Bronchial epithelial cell (primary cell): ENCODE results near the gene TUBB1. TPM values are rescaled to one million over a fixed set of nuclear protein-coding genes. Genes with fewer than 3 reads are reported as not detected.
"Not testable (repeated sequence)": the region's sequence is repeated elsewhere in the genome, so short reads cannot be mapped to it uniquely, and the experiment has no call there.

ENCODE experiments used
- DNase-seq: peaks from one replicate; pipeline ENCODE4 v3.0.0-alpha.2; 2010; ENCODE audit warnings: low read depth
- FAIRE-seq: peaks from 2 replicates; lab custom pipeline; 2011; peaks lifted over from hg19 to GRCh38; lab: Jason Lieb, UNC
- H3K27me3 ChIP-seq: 2 replicates; pipeline ENCODE4 v1.5.1; 2011; ENCODE audit warnings: low read length; ENCODE audit not compliant: control insufficient read depth, insufficient read depth
- H3K36me3 ChIP-seq: 2 replicates; pipeline ENCODE4 v1.5.1; 2011; ENCODE audit warnings: low read length; ENCODE audit not compliant: control insufficient read depth, insufficient read depth
- H3K4me3 ChIP-seq: 2 replicates; pipeline ENCODE4 v1.5.1; 2011; ENCODE audit warnings: mild to moderate bottlenecking, low read depth, low read length, control low read depth
- total RNA-seq: library from RNA; depleted of rRNA; stranded (reverse); fragments of >200 nt; gene quantifications from 2 replicates; pipeline ENCODE4 v1.2.1, GENCODE V29; 2014
- TF ChIP-seq, protein P1 (sequence below): IDR thresholded peaks from 2 replicates; pipeline ENCODE4 v1.5.1; 2011; ENCODE audit warnings: mild to moderate bottlenecking, moderate library complexity, low read length, control low read depth, inconsistent platforms; ENCODE audit not compliant: insufficient read depth, severe bottlenecking

TUBB1 gene
- total RNA-seq, 1 donor from 2014 or later, result not detected

- TF ChIP-seq, protein P1, sequence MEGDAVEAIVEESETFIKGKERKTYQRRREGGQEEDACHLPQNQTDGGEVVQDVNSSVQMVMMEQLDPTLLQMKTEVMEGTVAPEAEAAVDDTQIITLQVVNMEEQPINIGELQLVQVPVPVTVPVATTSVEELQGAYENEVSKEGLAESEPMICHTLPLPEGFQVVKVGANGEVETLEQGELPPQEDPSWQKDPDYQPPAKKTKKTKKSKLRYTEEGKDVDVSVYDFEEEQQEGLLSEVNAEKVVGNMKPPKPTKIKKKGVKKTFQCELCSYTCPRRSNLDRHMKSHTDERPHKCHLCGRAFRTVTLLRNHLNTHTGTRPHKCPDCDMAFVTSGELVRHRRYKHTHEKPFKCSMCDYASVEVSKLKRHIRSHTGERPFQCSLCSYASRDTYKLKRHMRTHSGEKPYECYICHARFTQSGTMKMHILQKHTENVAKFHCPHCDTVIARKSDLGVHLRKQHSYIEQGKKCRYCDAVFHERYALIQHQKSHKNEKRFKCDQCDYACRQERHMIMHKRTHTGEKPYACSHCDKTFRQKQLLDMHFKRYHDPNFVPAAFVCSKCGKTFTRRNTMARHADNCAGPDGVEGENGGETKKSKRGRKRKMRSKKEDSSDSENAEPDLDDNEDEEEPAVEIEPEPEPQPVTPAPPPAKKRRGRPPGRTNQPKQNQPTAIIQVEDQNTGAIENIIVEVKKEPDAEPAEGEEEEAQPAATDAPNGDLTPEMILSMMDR, result no peak
- no peak for DNase-seq
- no peak for FAIRE-seq
These were observed 10.4 kb upstream of the TUBB1 start for GRCh38 chr20:59008715-59009336.

GRCh38 chr20:59010321-59010994 lies 8.8 kb upstream of the TUBB1 start:
- Histone ChIP-seq H3K36me3 (no peaks in the 10 kb centered on the region), H3K4me3 (no peak overlapping the region)
- no peak for FAIRE-seq

More at GRCh38 chr20:59008715-59009336, 10.4 kb upstream of the TUBB1 start:
- H3K27me3 ChIP-seq, result no peaks in the 10 kb centered on the region
- no peak overlapping the region for H3K4me3 ChIP-seq
- H3K36me3 ChIP-seq, result peaks cover 3% of the 10 kb centered on the region

GRCh38 chr20:59010995-59011873 lies 8.0 kb upstream of the TUBB1 start:
- no peak for FAIRE-seq
- peak; percentile 80 for DNase-seq
- no peak overlapping the region for H3K4me3 ChIP-seq
- H3K27me3 ChIP-seq, result no peaks in the 10 kb centered on the region
- TF ChIP-seq, protein P1, result no peak
- no peaks in the 10 kb centered on the region for H3K36me3 ChIP-seq

More at GRCh38 chr20:59010321-59010994, 8.8 kb upstream of the TUBB1 start:
- TF ChIP-seq, protein P1, result no peak
- peak; percentile 69 for DNase-seq
- H3K27me3 ChIP-seq, result no peaks in the 10 kb centered on the region

GRCh38 chr20:59011874-59012157 lies 7.4 kb upstream of the TUBB1 start:
- DNase-seq, H3K4me3 ChIP-seq, H3K36me3 ChIP-seq, H3K27me3 ChIP-seq, FAIRE-seq: not testable (repeated sequence)

GRCh38 chr20:59013031-59013951 lies 5.9 kb upstream of the TUBB1 start:
- TF ChIP-seq, protein P1, result no peak
- FAIRE-seq (no peak), DNase-seq (no peak)
- no peaks in the 10 kb centered on the region for H3K36me3 ChIP-seq
- no peak overlapping the region for H3K4me3 ChIP-seq
- no peaks in the 10 kb centered on the region for H3K27me3 ChIP-seq
